Endometrial microvascular endothelial cells (primary cell): ENCODE data around the gene HSPB9. TPM values are rescaled to one million over a fixed set of nuclear protein-coding genes. Genes with fewer than 3 reads are reported as not detected.

Source experiments
- in situ Hi-C: cut with HindIII; loops from 2 replicates; pipeline ENCODE4 v1.10.0; 2017; ENCODE audit warnings: low sequenced_read_pairs, low pct_unique_long_range_greater_than_20kb; ENCODE audit errors: inconsistent ontology term
- total RNA-seq: library from RNA; depleted of rRNA; stranded (reverse); fragments of >200 nt; gene quantifications from one replicate; pipeline ENCODE4 v1.2.3, GENCODE V29; 2015; ENCODE audit errors: inconsistent ontology term

HSPB9 gene
- not detected for total RNA-seq

DNA sequence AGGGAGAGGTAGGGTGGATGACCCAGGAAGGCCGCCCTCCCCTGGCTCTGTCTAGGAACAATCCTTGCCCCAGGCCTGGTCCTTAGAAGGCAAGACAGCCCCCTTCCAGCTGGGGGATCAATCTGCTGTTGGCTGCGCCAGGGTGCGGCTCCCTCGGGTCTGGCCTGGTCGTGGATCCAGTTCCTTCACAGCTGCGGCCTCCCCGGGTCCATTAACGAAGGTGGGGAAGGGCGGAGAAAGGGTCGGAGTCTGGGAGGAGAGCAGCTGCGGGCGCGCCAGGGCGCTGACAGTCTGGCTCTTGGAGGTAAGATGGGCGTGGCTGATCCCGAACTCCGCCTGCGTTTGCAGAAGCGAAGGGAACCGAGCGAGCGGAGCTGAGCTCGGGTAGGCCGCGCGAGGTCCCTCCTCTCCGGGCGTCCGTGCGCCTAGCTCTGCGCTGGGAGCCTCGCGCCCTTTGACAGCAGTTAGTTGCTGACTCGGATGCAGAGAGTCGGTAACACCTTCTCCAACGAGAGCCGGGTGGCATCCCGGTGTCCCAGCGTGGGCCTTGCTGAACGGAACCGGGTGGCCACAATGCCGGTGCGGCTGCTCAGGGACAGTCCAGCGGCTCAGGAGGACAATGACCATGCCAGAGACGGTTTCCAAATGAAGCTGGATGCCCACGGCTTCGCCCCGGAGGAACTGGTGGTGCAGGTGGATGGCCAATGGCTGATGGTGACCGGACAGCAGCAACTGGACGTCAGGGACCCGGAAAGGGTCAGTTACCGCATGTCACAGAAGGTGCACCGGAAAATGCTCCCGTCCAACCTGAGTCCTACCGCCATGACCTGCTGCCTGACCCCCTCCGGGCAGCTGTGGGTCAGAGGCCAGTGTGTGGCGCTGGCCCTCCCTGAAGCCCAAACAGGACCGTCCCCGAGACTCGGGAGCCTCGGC, at the start of gene HSPB9:
Gene HSPB9 (plus strand): TSS at position 434 of the 933 bp plus-strand sequence. CDS start 47 bp downstream, at position 481.
- in situ Hi-C loops, result loop anchor here (25.0 kb wide), 1 partner anchor 160 kb away; the partner anchor contains the start of gene CNP

GRCh38 chr17:42075789-42076188, 46.8 kb upstream of the HSPB9 start:
- in situ Hi-C loops, result no loop called here

- in situ Hi-C loops, result no loop called here
These were observed 45.6 kb upstream of the HSPB9 start for GRCh38 chr17:42076797-42077559.

DNA sequence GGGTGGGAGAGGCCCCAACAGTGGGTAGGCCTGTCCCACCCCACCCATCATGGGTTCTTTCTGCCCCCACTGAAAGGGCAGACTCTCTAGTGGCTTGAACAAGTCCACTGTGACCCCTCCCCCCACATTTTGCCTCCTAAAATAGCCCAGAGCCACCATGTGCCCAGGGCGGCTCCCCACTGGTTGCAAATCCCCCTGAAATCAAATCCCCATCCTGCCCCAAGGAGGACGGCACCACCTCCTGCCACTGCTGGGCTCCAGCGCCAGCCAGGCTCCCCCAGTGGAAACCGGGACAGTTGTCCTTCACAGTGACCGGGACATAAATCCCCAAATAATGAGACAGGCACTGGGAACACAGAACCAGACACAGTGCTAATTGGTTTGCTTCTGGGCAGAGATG, 44.8 kb upstream of the HSPB9 start:
- in situ Hi-C loops, result no loop called here

DNA sequence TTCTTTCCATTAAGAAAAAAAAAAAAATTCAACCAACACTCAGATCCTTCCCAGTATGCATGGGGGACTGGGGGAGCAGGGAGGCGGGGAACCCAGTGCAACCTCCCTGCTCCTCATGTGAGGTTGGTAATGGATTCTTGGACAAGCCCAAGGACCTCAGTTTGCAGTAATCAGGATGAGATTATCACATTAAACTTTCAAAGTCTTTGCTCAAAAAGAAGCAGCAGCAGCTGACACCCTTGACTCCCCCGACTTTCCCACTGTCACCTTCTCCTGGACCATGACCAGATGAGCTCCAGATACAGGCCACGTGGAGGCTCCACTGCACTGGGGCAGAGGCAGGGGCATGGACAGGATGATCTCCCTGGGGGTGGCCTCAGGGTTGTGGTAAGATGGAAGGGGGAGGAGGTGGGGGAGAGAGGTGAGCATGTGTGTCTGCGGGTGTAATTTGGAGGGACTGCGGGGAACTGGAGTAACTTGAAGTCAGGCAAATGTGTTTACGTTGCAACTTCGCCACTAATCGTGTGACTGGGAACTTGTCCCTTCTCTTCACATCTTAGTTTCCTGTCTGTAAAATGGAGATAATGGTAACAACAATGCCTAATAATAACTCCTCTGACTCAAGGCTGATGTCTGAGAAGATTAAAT, 44.1 kb upstream of the HSPB9 start:
- in situ Hi-C loops, result no loop called here

- in situ Hi-C loops, result no loop called here
These were observed 43.1 kb upstream of the HSPB9 start for GRCh38 chr17:42079541-42079940.

DNA sequence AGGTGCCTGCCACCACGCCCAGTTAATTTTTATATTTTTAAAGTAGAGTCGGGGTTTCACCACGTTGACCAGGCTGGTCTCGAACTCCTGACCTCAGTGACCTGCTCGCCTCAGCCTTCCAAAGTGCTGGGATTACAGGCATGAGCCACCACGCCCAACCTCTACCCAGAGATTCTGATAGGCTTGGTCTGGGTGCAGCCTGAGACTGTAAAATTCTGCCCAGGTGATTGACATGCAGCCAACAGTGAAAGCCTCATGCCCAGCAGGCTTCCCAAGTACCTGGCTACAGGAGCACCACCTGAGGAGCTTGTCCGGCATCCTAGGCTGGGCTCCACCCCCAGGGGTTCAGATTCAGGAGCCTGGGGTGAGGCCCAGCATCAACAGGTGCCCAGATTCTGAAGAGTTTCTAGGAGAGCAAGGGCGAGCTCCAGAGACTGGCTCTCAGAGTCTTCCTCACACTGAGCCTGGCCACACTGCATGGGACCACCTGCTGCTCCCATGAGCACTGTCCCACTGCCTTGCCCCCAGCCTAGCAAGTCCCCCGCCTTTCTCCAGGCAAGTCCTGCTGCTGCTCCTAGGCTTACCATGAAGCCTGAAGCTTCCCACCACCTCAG, 41.0 kb upstream of the HSPB9 start:
- in situ Hi-C loops, result no loop called here

DNA sequence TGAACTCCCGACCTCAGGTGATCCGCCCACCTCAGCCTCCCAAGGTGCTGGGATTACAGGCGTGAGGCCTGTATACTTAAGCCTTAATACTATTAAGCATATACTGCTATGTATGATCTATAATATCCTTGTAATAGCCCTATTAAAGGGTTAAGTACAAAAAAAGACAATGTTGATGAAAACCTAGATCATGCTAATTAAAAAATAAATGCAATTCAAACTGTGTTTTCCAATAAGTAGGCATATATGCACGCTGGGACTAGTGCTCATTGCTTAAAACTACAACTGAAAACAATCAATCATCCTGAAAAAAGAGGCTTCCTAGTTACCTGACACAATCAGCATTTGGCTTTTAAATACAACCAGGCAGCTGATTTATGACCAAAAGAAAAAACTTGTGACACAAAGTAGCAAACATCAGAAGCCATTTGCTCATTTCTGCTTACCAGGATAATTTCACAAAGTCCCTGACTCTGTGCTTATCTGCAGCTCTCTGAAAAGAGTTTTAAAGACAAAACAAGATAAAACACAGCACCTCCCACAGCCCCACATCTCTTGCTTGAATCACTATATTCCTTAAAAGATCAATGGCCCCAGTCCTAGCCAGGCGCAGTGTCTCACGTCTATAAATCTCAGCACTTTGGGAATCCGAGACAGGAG, 35.4 kb upstream of the HSPB9 start:
- in situ Hi-C loops, result no loop called here

GRCh38 chr17:42087736-42088705, 34.6 kb upstream of the HSPB9 start:
- in situ Hi-C loops, result no loop called here

DNA sequence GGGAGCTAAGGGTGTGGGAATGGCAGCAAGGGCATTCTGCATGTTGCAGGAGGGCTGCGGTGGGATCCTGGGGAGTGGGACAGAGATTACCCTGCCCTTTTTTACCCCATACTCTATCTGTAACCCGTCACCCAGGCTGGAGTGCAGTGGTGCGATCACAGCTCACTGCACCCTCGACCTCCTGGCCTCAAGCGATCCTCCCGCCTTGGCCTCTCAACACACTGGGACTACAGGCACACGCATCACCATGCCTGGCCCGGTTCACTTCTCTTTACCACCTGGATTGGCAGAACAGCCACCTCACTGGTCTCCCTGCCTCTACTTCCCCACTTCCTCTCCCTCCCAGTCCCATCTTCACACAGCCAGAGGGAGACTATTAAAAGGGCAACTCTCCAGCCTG, 33.9 kb upstream of the HSPB9 start:
- in situ Hi-C loops, result no loop called here

GRCh38 chr17:42090964-42091790, 31.4 kb upstream of the HSPB9 start:
- in situ Hi-C loops, result no loop called here

DNA sequence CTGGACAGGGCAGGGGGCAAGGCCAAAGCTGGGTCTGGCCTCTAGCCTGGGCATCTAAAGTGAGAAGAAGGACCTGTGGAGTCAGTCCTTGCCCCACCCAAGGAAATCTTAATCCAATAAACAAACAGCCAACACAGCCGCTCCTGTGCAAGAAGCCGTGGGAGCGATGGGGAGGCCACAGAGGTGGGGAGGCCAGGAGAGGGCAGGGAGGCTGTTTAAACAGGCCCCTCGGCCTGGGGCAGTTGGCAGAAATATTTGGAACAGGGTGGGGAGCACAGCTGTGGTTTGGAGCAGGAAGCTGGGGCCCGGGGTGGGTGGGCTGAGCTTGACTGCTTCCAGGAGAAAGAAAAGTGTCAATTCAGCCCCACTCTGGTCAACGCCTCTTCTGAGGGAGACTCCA, 29.7 kb upstream of the HSPB9 start:
- in situ Hi-C loops, result no loop called here

DNA sequence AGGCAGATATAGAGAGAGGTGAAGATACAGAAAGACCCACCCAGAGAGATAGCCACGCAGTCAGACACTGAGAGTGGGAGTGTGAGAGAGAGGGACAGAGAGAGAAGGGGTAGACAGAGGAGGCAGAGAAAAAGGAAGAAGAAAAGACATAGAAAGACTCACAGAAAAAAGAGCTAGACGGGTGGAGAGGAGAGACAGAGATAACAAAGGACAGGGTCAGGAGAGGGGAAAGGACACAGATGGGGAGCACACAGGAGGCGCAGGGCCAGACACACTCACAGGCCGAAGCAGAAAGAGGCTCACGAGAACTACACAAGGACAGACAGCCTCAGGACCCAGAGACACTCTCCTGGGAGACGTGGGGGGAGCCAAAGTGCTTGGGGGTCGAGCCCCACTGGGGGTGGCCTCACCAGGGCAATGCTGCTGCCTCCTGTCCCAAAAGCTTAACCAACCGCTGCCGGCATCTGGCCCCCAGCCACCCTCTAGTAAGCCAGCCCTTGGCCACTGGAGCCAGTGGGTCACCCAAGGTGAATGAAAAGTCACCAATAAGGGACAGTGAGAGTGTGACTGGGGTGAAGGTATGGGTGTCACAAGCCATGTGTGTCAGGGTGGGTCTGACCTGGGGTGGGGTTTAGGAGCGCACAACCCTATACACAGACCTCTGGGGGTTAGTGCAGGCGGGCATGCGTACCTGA, 28.1 kb upstream of the HSPB9 start:
- in situ Hi-C loops, result no loop called here

DNA sequence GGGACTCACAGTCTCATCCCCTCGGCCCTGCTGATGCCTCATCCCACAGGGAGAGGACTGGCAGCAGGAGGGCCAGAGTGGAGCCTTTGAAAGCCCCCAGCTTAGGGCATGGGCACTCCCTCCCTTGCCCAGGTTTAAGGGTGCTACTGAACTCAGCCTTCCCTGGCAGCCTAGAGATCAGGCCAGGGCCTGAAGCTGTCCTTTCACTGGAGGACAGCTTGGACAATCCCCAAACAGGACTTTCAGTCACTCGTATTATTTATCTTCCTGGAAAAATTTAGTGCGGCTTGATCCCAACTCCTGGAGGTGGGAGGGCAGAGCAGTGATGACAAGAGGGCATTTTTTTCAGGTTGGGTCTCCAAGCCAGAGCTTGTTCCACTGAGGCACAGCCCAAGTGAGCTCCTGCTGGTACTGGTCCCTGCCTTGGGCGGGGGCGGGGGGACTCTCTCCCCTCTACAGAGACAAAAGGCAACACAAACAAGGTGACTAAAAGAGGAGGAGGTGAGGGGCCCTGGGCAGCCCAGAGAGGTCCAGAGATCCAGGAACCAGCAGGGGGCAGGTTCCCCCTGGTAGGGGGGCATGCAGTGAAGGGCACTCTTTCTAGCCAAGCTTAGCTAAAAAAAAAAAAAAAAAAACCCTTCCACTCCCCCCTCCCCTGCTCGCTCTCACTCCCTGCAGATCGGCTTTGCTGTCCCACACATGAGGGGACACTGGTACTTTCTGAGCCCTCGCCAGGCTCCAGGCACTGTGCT, 26.1 kb upstream of the HSPB9 start:
- in situ Hi-C loops, result no loop called here
